T-helper 22 cell (primary cell): Measurements from ENCODE around the gene TIMM50.
A peak's percentile ranks its signal among the peaks of the same experiment; 100 is the strongest.

Experiments
- DNase-seq: peaks from one replicate; pipeline ENCODE4 v3.0.0-alpha.2; 2020; ENCODE audit warnings: low read depth

The TIMM50 gene

DNA sequence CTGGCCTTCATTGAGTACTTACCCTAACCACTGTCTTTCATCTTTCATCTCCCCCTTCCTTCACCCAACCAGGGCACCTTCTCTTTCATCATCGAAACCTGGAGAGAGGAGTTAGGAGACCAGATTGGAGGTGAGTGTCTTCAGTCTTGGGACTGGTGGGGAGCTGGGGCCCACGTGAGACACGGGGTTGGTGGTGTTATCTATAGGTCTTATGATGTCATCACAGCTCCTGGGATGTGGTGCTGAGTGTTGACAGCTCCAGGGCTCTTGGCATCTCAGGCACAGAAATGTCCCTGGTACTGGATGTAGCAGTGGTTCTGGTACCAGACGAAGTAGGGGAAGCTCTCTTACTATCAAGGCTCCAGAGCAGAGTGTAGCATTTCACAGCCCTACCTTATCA, 19.9 kb downstream of the TIMM50 start:
- no peak for DNase-seq

DNA sequence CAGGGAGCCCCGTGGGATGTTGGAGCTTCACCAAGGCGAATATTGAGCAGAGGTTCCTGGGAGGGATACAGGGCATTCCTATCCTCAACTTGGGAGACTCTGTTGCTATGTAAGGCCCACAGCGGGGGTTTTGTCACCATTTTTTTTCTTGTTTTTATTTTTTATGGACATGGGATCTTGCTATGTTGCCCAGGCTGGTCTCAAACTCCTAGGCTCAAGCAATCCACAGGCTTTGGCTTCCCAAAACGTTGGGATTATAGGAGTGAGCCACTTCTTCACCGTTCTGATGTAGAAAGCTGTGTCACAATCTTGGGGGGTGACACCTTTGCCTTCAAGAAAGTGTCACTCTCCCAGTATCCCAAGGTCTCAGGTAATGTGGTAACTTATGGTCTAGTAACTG, 20.7 kb downstream of the TIMM50 start:
- DNase-seq, result no peak

DNA sequence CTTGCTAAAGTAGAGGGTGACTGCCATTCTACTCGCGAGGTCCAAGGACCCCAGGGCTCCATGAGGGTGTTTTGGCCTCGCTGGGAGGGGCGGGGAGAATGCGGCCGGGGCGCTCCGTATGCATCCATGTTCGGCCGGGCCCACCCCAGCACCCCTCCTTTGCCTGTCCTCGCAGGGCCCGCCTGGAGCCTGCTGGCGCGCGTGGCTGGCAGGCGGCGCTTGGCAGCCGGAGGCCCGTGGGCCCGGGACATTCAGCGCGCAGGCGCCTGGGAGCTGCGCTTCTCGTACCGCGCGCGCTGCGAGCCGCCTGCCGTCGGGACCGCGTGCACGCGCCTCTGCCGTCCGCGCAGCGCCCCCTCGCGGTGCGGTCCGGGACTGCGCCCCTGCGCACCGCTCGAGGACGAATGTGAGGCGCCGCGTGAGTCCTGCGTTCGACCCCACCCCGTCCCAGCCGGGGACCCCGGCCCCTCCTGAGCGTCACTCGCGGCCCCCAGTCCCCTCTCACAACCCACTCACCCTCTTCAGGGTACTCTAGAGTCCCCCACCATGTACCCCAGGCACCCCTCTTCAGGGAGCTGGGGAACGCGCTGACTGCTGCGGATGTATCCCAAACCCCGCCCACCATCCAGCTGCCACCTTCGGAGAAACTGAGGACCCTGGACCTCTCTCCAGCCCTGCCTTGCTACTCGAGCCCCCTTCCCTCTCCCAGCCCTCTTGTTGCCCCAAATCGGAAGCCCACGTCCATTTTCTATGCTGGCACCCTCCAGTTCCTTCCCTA, 22.2 kb downstream of the TIMM50 start:
- peak; percentile 58 for DNase-seq

DNA sequence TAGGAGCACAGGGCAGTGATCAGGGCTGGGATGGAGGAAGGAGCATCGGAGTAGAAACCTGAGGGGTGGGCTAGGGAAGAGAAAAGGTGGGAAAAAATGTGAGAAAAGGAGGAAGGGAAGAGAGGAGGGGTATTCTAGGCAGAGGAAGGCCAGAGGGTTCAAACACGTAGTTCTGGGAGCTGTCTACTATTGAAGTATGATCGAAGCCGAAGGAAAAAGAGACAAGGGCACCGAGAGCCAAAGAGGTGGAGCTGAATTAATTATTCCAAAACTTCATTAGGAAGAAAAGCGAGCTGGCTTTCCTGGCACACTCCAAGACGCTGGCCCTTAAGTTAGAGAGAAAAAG, 25.9 kb downstream of the TIMM50 start:
- no peak for DNase-seq

DNA sequence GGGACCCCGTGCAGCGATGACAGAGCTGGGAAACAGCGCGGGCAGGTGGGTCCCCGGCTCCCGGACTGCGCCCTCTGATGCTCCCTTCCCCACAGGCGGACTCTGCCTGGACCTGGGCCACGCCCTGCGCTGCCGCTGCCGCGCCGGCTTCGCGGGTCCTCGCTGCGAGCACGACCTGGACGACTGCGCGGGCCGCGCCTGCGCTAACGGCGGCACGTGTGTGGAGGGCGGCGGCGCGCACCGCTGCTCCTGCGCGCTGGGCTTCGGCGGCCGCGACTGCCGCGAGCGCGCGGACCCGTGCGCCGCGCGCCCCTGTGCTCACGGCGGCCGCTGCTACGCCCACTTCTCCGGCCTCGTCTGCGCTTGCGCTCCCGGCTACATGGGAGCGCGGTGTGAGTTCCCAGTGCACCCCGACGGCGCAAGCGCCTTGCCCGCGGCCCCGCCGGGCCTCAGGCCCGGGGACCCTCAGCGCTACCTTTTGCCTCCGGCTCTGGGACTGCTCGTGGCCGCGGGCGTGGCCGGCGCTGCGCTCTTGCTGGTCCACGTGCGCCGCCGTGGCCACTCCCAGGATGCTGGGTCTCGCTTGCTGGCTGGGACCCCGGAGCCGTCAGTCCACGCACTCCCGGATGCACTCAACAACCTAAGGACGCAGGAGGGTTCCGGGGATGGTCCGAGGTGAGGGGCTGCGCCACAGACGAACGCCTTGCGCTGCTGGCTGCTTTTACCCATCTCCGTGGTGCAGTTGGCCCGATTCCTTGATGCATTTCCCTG, 26.5 kb downstream of the TIMM50 start:
- DNase-seq, result no peak

DNA sequence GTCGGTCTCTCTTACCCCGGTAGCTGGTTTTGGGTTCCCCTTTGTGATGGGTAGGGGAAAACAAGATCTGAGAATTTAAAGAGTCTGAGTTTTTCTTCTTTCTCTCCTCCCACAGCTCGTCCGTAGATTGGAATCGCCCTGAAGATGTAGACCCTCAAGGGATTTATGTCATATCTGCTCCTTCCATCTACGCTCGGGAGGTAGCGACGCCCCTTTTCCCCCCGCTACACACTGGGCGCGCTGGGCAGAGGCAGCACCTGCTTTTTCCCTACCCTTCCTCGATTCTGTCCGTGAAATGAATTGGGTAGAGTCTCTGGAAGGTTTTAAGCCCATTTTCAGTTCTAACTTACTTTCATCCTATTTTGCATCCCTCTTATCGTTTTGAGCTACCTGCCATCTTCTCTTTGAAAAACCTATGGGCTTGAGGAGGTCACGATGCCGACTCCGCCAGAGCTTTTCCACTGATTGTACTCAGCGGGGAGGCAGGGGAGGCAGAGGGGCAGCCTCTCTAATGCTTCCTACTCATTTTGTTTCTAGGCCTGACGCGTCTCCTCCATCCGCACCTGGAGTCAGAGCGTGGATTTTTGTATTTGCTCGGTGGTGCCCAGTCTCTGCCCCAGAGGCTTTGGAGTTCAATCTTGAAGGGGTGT, 27.2 kb downstream of the TIMM50 start:
- DNase-seq, result no peak

DNA sequence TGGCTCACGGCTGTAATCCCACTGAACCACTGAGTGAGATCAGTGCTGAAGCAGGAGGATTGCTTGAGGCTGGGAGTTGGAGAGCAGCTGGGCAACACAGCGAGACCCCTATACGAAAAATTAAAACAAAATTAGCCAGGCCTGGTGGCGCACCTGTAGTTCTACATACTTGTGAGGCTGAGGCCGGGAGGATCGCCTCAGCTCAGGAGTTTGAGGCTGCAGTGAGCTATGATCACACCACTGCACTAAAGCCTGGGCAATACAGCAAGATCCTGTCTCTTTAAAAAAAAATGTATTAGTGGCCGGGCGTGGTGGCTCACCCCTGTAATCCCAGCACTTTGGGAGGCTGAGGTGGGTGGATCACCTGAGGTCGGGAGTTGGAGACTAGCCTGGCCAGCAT, 28.0 kb downstream of the TIMM50 start:
- DNase-seq, result no peak

DNA sequence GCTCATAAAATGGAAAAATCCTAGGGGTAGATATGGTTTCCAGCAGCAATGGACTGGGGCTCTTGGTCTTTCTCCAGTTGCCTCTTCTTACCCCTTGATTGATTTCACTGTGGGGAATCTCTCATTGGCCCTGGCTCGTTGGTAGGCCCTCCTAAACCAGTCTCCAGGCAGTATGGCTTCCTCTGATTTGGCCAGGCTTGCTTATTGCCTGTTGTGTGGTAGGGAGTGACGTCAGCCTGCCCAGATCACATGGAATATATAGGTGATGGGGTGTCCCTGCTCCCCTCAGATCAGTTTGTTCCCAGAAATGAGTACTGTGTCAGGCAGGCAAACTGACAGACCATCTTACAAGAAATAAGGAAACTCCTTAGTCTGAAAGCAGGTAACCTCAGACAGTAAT, 28.6 kb downstream of the TIMM50 start:
- no peak for DNase-seq

DNA sequence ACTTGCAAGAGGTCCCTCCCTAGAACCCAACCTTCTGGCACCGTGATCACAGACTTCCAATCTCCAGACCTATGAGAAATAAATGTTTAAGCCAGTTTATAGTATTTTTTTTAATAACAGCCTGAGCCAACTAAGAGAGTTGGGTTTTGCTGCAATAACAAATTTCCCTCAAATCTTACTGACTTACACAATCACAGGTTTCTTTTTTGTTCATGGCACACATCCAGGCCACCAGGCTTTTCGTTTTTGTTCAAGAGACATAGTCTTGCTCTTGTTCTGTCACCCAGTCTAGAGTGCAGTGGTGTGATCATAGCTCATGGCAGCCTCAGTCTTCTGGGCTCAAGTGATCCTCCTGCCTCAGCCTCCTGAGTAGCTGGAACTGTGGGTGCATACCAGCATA, 32.4 kb downstream of the TIMM50 start:
- no peak for DNase-seq

DNA sequence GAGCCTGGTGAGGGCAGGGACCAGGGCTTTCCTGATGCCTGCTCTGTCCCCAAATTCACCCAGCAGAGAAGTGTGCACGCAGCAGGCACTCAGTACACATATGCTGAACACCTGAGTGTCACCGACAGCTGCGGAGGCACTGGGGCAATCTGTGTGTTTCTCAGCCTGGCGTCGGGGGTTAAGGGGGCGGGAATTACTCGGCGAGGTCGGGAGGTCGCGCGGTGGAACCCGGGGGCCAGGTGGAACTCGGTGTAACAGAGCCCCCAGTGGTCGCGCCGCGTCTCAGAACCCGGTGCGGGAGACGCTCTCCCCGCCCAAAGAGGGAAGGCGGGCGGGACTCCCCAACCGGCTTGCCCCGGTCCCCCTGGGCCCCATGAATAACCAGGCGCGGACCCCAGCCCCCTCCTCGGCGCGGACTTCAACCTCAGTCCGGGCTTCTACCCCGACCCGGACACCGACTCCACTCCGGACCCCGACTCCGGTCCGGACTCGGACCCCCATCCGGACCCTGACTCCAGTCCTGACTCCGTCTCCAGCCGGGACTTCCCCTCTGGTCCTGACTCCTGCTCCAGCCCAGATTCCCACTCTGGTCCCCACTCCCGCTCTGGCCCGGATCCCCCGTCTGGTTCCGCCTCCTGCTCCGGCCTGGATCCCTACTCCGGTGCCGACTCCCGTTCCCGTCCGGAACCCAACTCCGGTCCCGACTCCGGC, 34.4 kb downstream of the TIMM50 start, which contains the start of gene SELENOV:
Gene SELENOV, plus strand, starts transcription at position 300 of the 711 bp plus-strand sequence. Its CDS starts 74 bp downstream, at position 374.
- DNase-seq, result no peak

DNA sequence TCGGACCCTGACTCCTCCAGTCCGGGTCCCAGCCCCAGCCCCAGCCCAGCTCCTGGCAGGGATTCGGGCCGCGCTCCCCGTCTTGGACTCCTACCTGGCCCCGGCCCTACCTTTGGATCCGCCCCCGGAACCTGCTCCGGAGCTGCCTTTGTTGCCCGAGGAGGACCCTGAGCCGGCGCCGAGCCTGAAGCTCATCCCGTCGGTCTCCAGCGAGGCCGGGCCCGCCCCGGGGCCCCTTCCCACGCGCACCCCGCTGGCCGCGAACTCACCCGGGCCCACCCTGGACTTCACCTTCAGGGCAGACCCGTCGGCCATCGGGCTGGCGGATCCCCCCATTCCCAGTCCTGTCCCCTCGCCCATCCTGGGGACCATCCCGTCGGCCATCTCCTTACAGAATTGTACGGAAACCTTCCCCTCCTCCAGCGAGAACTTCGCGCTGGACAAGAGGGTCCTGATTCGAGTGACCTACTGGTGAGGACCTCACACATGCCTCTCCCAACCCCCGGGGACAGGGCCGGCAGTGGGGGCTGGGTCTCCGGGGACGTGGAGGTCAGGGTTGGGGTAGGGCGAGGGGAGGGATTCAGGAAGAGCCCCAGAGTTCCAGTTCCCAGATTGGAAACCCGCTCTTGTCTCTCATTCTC, 35.0 kb downstream of the TIMM50 start:
- DNase-seq, result no peak

DNA sequence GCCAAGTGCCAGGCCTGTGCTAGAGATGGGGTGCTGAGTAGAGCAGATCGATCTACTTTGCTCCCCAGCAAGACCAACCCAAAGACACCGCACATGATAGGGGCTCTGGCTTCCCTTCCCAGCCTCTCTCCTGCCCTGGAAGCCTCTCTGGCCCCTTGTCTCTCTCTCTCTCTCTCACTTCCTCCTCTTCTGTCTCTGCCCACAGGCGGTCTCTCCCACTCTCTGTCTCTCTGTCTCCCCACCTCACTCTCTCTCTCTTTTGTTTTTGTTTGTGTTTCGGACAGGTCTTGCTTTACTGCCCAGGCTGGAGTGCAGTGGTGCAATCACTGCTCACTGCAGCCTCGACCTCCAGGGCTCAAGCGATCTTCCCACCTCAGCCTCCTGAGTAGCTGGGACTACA, 35.6 kb downstream of the TIMM50 start:
- no peak for DNase-seq

DNA sequence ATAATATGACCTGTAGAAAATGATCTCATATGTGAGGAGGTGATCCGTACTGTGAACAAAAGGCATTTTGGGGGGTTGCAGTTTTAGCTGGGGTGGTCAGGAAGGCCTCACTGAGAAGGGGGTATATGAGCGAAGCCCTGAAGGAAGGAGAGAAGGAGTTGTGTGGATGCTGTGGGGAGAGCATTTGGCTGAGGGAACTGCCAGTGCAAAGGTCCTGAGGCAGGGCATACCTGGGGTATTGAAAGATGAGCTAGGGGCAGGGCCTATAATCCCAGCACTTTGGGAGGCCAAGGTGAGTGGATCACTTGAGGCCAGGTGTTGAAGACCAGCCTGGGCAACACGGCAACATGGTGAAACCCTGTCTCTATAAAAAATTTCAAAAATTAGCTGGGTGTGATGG, 36.8 kb downstream of the TIMM50 start:
- DNase-seq, result no peak

DNA sequence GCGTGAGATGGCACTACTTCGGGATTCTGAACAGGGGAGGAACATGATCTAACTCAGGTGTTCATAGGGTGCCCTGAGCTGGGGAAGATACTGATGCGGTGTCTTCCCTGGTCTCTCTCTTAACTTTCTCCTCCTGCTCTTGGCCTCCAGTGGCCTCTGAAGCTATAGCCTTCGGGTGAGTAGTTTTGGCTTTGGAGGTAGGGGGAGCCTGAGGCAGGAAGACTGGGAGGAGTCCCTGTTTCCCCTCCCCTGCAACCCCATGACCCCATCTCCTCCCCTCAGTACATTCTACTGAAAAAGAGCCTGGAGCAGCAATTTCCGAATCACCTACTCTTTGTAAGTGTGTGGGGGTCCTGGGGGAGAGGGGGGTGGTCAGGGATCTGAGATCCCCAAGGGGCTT, 37.8 kb downstream of the TIMM50 start:
- no peak for DNase-seq

DNA sequence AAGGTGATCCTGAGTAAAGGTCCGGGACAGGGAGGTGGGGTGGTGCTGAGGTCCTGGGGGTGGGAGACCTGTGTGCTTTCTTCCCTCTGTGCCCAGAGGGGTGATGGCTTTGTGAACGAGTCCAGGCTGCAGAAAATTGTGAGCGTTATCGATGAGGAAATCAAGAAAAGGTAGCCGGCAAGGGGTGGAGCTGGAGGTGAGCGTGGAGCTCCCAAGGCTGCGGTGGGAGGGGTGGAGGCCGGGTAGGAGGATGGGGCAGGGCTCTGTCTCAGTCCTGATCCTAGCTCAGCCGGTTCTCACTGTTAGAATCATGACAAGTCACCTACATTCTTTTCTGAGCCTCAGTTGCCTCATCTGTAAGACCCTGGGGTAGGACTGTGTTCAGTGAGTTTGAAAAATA, 38.3 kb downstream of the TIMM50 start:
- no peak for DNase-seq

DNA sequence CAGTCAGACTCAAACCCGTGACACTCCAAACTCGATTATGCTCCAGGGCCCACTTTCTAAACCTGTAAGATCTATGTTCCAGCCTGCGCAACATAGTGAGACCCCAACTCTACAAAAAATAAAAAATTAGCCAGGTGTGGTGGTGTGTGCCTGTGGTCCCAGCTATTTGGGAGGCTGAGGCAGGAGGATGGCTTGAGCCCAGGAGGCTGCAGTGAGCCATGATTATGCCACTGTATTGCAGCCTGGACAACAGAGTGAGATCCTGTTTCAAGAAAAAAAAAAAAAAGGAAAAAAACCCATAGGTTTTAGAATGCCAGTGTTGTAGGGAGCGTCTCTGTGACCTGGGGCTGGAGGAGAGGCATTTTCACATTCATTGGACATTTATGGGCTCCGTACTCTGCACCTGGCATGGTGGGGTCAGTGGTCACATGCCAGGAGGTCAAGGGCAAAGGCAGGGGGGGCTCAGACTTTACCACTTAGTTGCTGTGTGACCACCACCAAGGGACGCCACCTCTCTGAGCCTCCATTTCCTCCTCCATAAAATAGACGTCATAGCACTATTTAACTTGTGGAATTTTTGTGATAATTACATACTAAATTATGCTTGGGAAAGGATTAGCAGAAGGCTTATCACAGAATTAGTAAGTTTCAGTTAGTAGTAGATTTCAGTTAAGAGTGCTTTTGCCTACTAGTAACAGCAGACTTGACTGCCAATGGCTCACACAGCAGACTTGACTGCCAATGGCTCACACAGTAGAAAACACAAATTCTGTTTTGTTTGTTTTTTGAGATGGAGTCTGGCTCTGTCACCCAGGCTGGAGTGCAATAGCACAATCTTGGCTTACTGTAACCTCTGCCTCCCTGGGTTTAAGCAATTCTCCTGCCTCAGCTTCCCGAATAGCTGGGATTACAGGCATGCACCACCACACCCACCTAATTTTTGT, 40.2 kb downstream of the TIMM50 start:
- no peak for DNase-seq

DNA sequence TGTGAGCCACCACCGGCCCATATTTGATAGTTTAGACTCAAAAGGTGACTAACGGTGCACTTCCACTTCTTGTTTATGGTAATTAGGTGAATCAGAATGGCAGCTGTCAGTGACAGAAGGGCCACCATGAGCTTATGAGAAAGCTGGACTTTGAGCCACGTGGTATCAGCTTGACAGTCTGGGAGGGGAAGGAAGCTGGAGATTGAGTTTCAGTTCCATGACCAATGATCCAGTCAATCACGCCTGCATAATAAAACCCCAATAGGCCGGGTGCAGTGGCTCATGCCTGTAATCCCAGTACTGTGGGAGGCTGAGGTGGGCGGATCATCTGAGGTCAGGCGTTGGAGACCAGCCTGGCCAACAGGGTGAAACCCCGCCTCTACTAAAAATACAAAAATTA, 43.9 kb downstream of the TIMM50 start:
- no peak for DNase-seq

DNA sequence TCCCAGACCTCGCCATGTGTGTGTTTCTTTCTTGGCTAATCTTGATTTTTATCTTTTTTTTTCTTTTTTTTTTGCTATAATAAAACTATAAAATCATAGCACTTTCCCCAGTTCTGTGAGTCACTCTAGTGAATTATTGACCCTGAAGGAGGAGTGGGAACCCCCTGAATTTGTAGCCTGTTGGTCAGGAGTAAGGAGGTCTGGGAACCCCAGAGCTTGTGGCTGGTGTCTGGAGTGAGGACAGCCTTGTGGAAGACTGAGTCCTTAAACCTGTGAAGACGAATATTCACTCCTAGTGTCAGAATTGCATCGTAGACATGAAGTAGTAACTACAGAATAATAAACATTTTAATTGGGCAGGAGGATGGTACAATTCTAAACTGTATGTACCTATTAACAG, 44.6 kb downstream of the TIMM50 start:
- DNase-seq, result no peak

DNA sequence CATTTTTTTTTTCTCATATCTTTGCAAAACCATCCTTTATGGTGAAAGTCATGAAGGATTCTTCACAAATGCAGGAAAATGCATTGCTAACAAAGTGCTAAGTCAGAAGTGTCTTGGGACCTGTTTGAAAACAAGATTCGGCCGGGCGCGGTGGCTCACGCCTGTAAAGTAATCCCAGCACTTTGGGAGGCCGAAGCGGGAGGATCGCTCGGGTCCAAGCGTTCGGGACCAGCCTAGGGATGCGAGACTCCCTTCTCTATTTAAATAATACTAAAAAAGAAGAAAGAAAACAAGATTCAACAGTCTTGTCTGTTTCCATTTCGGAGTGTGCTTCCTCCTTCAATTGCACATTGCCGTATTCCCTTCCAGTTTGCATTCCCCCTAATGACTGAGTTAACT, 51.2 kb downstream of the TIMM50 start:
- no peak for DNase-seq

DNA sequence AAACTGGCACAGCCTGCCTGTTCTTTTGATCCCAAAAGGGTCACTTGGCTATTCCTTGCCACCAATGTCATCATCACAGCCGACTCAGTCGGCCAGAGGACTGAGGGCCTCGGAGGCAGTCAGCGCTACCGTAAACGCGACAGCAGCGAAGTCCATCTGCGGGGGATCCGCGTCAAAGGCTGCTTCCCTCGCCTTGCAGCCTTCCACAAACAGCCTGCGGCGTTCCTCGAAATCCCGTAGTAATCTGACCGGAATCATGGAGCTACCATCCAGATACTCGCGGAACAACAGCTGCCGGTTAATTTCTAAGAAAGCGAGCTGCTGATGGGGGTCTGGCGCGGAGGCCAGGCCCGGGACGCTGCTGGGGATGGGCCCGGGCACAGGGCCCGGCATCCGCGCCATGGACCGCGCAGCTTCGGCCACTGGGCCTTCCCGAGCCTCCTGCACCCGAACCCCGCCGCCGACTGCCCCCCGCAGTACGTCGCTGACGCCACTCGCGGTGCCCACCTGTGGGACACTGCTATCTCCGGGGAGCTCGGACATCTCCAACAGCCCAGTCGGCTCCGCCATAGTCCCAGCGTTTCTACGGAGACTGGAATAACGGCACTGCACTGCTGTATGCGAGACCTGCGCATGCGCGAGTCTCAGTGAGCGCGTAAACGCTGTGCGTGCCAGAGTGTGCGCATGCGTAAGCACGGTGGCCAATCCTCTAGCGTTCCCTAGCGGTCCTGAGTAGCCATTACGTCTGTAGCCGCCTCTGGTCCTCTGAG, 51.8 kb downstream of the TIMM50 start, which contains the start of gene EID2B:
Gene EID2B, minus strand, starts transcription at position 620 of the 770 bp plus-strand sequence. Its CDS starts 50 bp downstream, at position 570.
- peak; percentile 89 for DNase-seq
